ENCODE data around the gene RSPH1. TPM values are rescaled to one million over a fixed set of nuclear protein-coding genes. Genes with fewer than 3 reads are reported as not detected.
"Not testable (repeated sequence)": the region's sequence is repeated elsewhere in the genome, so short reads cannot be mapped to it uniquely, and the experiment has no call there.

Gene RSPH1
- total RNA-seq, 2 donors from 2014 or later: 1.8 to 2.2 TPM

DNA sequence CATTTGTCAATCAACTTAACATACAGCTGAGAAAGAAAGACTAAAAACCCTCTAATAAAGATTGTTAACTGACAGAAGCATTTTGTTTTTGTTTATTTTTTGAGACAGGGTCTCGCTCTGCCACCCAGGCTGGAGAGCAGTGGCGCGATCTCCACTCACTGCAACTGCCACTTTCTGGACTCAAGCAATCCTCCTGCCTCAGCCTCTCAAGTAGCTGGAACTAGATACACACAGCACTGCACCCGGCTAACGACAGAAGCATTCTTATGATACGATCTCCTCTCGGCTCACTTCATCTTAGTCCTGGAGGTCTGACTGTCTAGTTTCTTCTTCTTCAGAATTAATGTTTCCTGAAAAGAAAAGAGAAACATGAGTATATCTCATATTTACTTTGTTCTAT, 23.5 kb downstream of the RSPH1 start:
- peaks cover 10% of the 10 kb centered on the region for H3K4me1 ChIP-seq (ENCODE audit: control insufficient read depth, insufficient read depth, low read length)
- peaks cover 31% of the 10 kb centered on the region for H3K4me1 Mint-ChIP-seq

DNA sequence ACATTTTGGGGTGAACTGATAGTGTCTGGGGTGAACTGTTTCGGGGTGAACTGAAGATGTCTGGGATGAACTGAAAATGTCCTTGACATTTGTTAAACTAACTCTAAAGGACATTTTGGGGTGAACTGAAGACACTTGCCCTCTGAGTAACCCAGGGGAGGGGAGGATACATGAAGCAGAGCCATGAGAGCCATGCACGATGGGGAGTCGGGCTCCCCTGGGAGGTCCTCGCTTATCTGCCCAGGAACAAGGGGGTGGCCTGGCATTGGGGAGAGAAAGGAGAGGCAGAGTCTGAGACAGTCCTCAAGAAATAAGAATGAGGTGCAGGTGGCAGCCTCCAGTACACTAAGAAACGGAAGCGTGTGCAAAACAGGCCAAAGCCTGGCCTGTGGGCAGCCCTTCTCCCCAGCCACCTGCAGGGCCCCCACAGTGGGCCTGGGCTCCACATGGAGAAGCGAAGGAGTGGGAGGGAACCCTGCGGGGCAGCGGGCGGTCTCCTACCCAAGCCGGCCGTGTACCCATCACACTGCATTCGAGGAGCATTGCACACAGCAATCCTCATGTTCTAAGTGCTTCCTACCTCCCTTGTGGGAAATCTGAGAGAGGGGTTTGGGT, 24.2 kb downstream of the RSPH1 start:
- Mint-ChIP-seq H3K9me3 (no peaks in the 10 kb centered on the region), H3K27me3 (ENCODE audit: insufficient read depth) (peaks cover 2% of the 10 kb centered on the region), H3K27ac (no peak overlapping the region), H3K4me3 (no peak overlapping the region), H3K36me3 (ENCODE audit: low read depth) (no peaks in the 10 kb centered on the region), H3K4me1 (peaks cover 38% of the 10 kb centered on the region)
- DNase-seq: peak; percentile 26
- H3K27me3 ChIP-seq (ENCODE audit: control insufficient read depth, insufficient read depth, low read length, poor library complexity, severe bottlenecking): no peaks in the 10 kb centered on the region
- H3K9ac ChIP-seq (ENCODE audit: extremely low read depth, low read length, poor library complexity, severe bottlenecking): no peak overlapping the region
- H3K4me3 ChIP-seq (ENCODE audit: low read length): no peak overlapping the region
- WGBS, 2 experiments (ENCODE audit: insufficient coverage in 1 of 2, insufficient read length in 1 of 2): 93% methylated on average over 8 to 13 of the region's 13 CpGs
- H3K4me1 ChIP-seq (ENCODE audit: control insufficient read depth, insufficient read depth, low read length): peaks cover 10% of the 10 kb centered on the region
- TF ChIP-seq, protein P1, sequence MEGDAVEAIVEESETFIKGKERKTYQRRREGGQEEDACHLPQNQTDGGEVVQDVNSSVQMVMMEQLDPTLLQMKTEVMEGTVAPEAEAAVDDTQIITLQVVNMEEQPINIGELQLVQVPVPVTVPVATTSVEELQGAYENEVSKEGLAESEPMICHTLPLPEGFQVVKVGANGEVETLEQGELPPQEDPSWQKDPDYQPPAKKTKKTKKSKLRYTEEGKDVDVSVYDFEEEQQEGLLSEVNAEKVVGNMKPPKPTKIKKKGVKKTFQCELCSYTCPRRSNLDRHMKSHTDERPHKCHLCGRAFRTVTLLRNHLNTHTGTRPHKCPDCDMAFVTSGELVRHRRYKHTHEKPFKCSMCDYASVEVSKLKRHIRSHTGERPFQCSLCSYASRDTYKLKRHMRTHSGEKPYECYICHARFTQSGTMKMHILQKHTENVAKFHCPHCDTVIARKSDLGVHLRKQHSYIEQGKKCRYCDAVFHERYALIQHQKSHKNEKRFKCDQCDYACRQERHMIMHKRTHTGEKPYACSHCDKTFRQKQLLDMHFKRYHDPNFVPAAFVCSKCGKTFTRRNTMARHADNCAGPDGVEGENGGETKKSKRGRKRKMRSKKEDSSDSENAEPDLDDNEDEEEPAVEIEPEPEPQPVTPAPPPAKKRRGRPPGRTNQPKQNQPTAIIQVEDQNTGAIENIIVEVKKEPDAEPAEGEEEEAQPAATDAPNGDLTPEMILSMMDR (conservative IDR thresholded peaks at IDR 0.05): no peak
- H3K27ac ChIP-seq (ENCODE audit: low read depth, low read length): no peak overlapping the region
- no peaks in the 10 kb centered on the region for H3K36me3 ChIP-seq (ENCODE audit: control insufficient read depth, insufficient read depth, low read length)
- no peaks in the 10 kb centered on the region for H3K9me3 ChIP-seq (ENCODE audit: control insufficient read depth, low read length)

More for the DNA sequence above, 23.5 kb downstream of the RSPH1 start:
- no peaks in the 10 kb centered on the region for H3K36me3 Mint-ChIP-seq (ENCODE audit: low read depth)
- TF ChIP-seq, protein P1 (conservative IDR thresholded peaks at IDR 0.05): no peak
- peaks cover 2% of the 10 kb centered on the region for H3K27me3 Mint-ChIP-seq (ENCODE audit: insufficient read depth)
- H3K4me3 ChIP-seq (ENCODE audit: low read length): no peak overlapping the region
- no peak overlapping the region for H3K9ac ChIP-seq (ENCODE audit: extremely low read depth, low read length, poor library complexity, severe bottlenecking)
- no peaks in the 10 kb centered on the region for H3K9me3 Mint-ChIP-seq
- WGBS, 2 experiments (ENCODE audit: insufficient coverage in 1 of 2, insufficient read length in 1 of 2): 86 to 87% methylated on average over 3 to 7 of the region's 7 CpGs
- H3K4me3 Mint-ChIP-seq: no peak overlapping the region
- H3K27ac Mint-ChIP-seq: no peak overlapping the region
- H3K27me3 ChIP-seq (ENCODE audit: control insufficient read depth, insufficient read depth, low read length, poor library complexity, severe bottlenecking): no peaks in the 10 kb centered on the region
- H3K36me3 ChIP-seq (ENCODE audit: control insufficient read depth, insufficient read depth, low read length): no peaks in the 10 kb centered on the region
- DNase-seq: peak; percentile 24
- H3K27ac ChIP-seq (ENCODE audit: low read depth, low read length): no peak overlapping the region
- no peaks in the 10 kb centered on the region for H3K9me3 ChIP-seq (ENCODE audit: control insufficient read depth, low read length)

DNA sequence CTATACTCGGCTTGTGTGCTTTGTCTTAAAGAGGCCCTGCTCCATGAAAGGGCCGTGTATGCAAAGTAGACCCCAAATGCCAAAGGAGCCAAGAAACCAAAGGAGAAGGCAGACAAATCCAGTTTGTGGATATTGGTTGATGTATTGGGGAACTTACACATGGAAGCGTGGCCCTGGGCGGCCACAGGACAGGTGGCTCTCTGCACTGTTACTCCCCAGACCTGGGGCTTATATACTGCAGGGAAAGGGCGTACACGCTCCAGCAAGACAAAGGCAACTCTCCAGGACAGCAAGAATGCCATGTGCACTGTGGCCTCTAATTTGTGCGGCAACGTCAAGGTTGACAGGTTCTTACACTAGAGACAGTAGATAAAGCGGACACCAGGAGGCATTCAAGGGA, 24.8 kb downstream of the RSPH1 start:
- Histone ChIP-seq H3K4me1 (ENCODE audit: control insufficient read depth, insufficient read depth, low read length) (peaks cover 10% of the 10 kb centered on the region), H3K4me3 (ENCODE audit: low read length) (no peak overlapping the region), H3K9ac (ENCODE audit: extremely low read depth, low read length, poor library complexity, severe bottlenecking) (no peak overlapping the region), H3K36me3 (ENCODE audit: control insufficient read depth, insufficient read depth, low read length) (no peaks in the 10 kb centered on the region), H3K9me3 (ENCODE audit: control insufficient read depth, low read length) (no peaks in the 10 kb centered on the region), H3K27me3 (ENCODE audit: control insufficient read depth, insufficient read depth, low read length, poor library complexity, severe bottlenecking) (no peaks in the 10 kb centered on the region), H3K27ac (ENCODE audit: low read depth, low read length) (no peak overlapping the region)
- Mint-ChIP-seq H3K9me3 (no peaks in the 10 kb centered on the region), H3K27me3 (ENCODE audit: insufficient read depth) (peaks cover 2% of the 10 kb centered on the region), H3K36me3 (ENCODE audit: low read depth) (no peaks in the 10 kb centered on the region), H3K4me3 (no peak overlapping the region), H3K27ac (no peak overlapping the region), H3K4me1 (peaks cover 42% of the 10 kb centered on the region)
- TF ChIP-seq, protein P1 (conservative IDR thresholded peaks at IDR 0.05): no peak
- WGBS, 2 experiments (ENCODE audit: insufficient coverage in 1 of 2, insufficient read length in 1 of 2): 90 to 94% methylated on average over 9 of the region's 9 CpGs
- DNase-seq: peak; percentile 39

DNA sequence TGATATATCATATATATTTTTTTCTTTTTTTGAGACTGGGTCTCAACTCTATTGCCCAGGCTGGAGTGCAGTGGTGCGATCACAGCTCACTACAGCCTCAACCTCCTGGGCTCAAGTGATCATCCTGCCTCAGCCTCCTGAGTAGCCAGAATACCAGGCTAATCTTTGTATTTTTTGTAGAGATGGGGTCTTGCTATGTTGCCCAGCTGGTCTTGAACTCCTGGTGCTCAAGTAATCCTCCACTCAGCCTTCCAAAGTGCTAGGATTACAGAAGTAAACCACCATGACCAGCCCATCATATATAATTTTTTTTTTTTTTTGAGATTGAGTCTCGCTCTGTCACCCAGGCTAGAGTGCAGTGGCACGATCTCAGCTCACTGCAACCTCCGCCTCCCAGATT, 26.3 kb downstream of the RSPH1 start:
- not testable (repeated sequence) for H3K36me3 ChIP-seq (ENCODE audit: control insufficient read depth, insufficient read depth, low read length); H3K27me3 Mint-ChIP-seq (ENCODE audit: insufficient read depth); H3K9me3 Mint-ChIP-seq; H3K4me3 Mint-ChIP-seq; DNase-seq; H3K4me3 ChIP-seq (ENCODE audit: low read length); H3K36me3 Mint-ChIP-seq (ENCODE audit: low read depth); H3K27ac ChIP-seq (ENCODE audit: low read depth, low read length); H3K9me3 ChIP-seq (ENCODE audit: control insufficient read depth, low read length); H3K27me3 ChIP-seq (ENCODE audit: control insufficient read depth, insufficient read depth, low read length, poor library complexity, severe bottlenecking); H3K9ac ChIP-seq (ENCODE audit: extremely low read depth, low read length, poor library complexity, severe bottlenecking); H3K27ac Mint-ChIP-seq
- 94% methylated on average over 4 of the region's 4 CpGs; no CpG with 5 or more reads in 1 of the 2 experiments for WGBS, 2 experiments (ENCODE audit: insufficient coverage in 1 of 2, insufficient read length in 1 of 2)
- H3K4me1 ChIP-seq (ENCODE audit: control insufficient read depth, insufficient read depth, low read length): peaks cover 10% of the 10 kb centered on the region
- H3K4me1 Mint-ChIP-seq: peaks cover 48% of the 10 kb centered on the region

Data from endodermal cell (in vitro differentiated cells).